Activated naive CD4-positive, alpha-beta T cell treated with anti-CD3 and anti-CD28 coated beads, Interleukin-2, amount 50 U/mL, for 24 hours (primary cell): ENCODE results near the gene FFAR3.
A peak's percentile ranks its signal among the peaks of the same experiment; 100 is the strongest.

Source experiments
- H3K27ac Mint-ChIP-seq: one replicate; pipeline ENCODE4 v1.8.0; 2021; ENCODE audit warnings: mild to moderate bottlenecking, mixed read lengths
- H3K27me3 Mint-ChIP-seq: one replicate; pipeline ENCODE4 v1.8.0; 2021; ENCODE audit warnings: mixed read lengths
- H3K36me3 Mint-ChIP-seq: one replicate; pipeline ENCODE4 v1.8.0; 2021; ENCODE audit warnings: mixed read lengths
- H3K4me1 Mint-ChIP-seq: one replicate; pipeline ENCODE4 v1.8.0; 2021; ENCODE audit warnings: mixed read lengths
- H3K4me3 Mint-ChIP-seq: one replicate; pipeline ENCODE4 v1.8.0; 2021; ENCODE audit warnings: mild to moderate bottlenecking, mixed read lengths
- H3K9me3 Mint-ChIP-seq: one replicate; pipeline ENCODE4 v1.8.0; 2021; ENCODE audit warnings: mixed read lengths

FFAR3 gene

GRCh38 chr19:35321291-35321690 lies 37.0 kb upstream of the FFAR3 start:
- H3K4me3 Mint-ChIP-seq, result no peak overlapping the region
- H3K27me3 Mint-ChIP-seq, result no peaks in the 10 kb centered on the region
- H3K9me3 Mint-ChIP-seq, result no peaks in the 10 kb centered on the region
- H3K27ac Mint-ChIP-seq, result no peak overlapping the region
- H3K36me3 Mint-ChIP-seq, result no peaks in the 10 kb centered on the region
- H3K4me1 Mint-ChIP-seq, result peaks cover 6% of the 10 kb centered on the region

GRCh38 chr19:35322014-35322413 lies 36.2 kb upstream of the FFAR3 start:
- Mint-ChIP-seq H3K36me3 (no peaks in the 10 kb centered on the region), H3K27ac (no peak overlapping the region), H3K9me3 (no peaks in the 10 kb centered on the region), H3K4me3 (no peak overlapping the region), H3K4me1 (peaks cover 6% of the 10 kb centered on the region), H3K27me3 (no peaks in the 10 kb centered on the region)

- no peaks in the 10 kb centered on the region for H3K27me3 Mint-ChIP-seq
- no peaks in the 10 kb centered on the region for H3K36me3 Mint-ChIP-seq
- no peak overlapping the region for H3K27ac Mint-ChIP-seq
- H3K4me1 Mint-ChIP-seq, result peaks cover 3% of the 10 kb centered on the region
- no peak overlapping the region for H3K4me3 Mint-ChIP-seq
- no peaks in the 10 kb centered on the region for H3K9me3 Mint-ChIP-seq
These were observed 30.6 kb upstream of the FFAR3 start for GRCh38 chr19:35327642-35328041.

GRCh38 chr19:35328851-35329285 lies 29.4 kb upstream of the FFAR3 start, which contains the start of gene CD22:
Gene CD22 (plus strand): TSS chr19:35329187. CDS start chr19:35332041, 2,854 bp downstream.
- no peaks in the 10 kb centered on the region for H3K36me3 Mint-ChIP-seq
- no peak within 1 kb of the TSS for H3K27ac Mint-ChIP-seq
- H3K9me3 Mint-ChIP-seq, result no peaks in the 10 kb centered on the region
- H3K4me1 Mint-ChIP-seq, result peaks cover 10% of the 10 kb centered on the region
- no peak within 1 kb of the TSS for H3K4me3 Mint-ChIP-seq
- H3K27me3 Mint-ChIP-seq, result no peaks in the 10 kb centered on the region

- Mint-ChIP-seq H3K27me3 (no peaks in the 10 kb centered on the region), H3K27ac (no peak overlapping the region), H3K36me3 (no peaks in the 10 kb centered on the region), H3K4me3 (no peak overlapping the region), H3K9me3 (no peaks in the 10 kb centered on the region), H3K4me1 (peaks cover 10% of the 10 kb centered on the region)
These were observed 28.9 kb upstream of the FFAR3 start for GRCh38 chr19:35329323-35329722.

GRCh38 chr19:35330475-35330874 lies 27.8 kb upstream of the FFAR3 start:
- Mint-ChIP-seq H3K36me3 (no peaks in the 10 kb centered on the region), H3K4me1 (peaks cover 10% of the 10 kb centered on the region), H3K27me3 (no peaks in the 10 kb centered on the region), H3K27ac (no peak overlapping the region), H3K9me3 (no peaks in the 10 kb centered on the region), H3K4me3 (no peak overlapping the region)

GRCh38 chr19:35331551-35332214 lies 26.6 kb upstream of the FFAR3 start:
- Mint-ChIP-seq H3K4me1 (peaks cover 10% of the 10 kb centered on the region), H3K27ac (no peak overlapping the region), H3K4me3 (no peak overlapping the region), H3K36me3 (no peaks in the 10 kb centered on the region), H3K9me3 (no peaks in the 10 kb centered on the region), H3K27me3 (no peaks in the 10 kb centered on the region)

GRCh38 chr19:35332817-35333216 lies 25.4 kb upstream of the FFAR3 start:
- Mint-ChIP-seq H3K4me3 (peak overlapping the region; percentile 39), H3K36me3 (no peaks in the 10 kb centered on the region), H3K27me3 (no peaks in the 10 kb centered on the region), H3K27ac (no peak overlapping the region), H3K9me3 (no peaks in the 10 kb centered on the region), H3K4me1 (peaks cover 10% of the 10 kb centered on the region)

GRCh38 chr19:35334144-35334753 lies 24.0 kb upstream of the FFAR3 start:
- Mint-ChIP-seq H3K4me1 (peaks cover 10% of the 10 kb centered on the region), H3K36me3 (no peaks in the 10 kb centered on the region), H3K9me3 (no peaks in the 10 kb centered on the region), H3K27ac (no peak overlapping the region), H3K27me3 (no peaks in the 10 kb centered on the region), H3K4me3 (no peak overlapping the region)

- H3K27ac Mint-ChIP-seq, result no peak overlapping the region
- no peaks in the 10 kb centered on the region for H3K36me3 Mint-ChIP-seq
- peaks cover 10% of the 10 kb centered on the region for H3K4me1 Mint-ChIP-seq
- no peak overlapping the region for H3K4me3 Mint-ChIP-seq
- H3K9me3 Mint-ChIP-seq, result no peaks in the 10 kb centered on the region
- no peaks in the 10 kb centered on the region for H3K27me3 Mint-ChIP-seq
These were observed 21.9 kb upstream of the FFAR3 start for GRCh38 chr19:35336166-35336955.

GRCh38 chr19:35337097-35337983 lies 20.9 kb upstream of the FFAR3 start:
- H3K27ac Mint-ChIP-seq, result peak overlapping the region; percentile 71
- H3K27me3 Mint-ChIP-seq, result no peaks in the 10 kb centered on the region
- H3K4me3 Mint-ChIP-seq, result no peak overlapping the region
- H3K4me1 Mint-ChIP-seq, result peaks cover 10% of the 10 kb centered on the region
- no peaks in the 10 kb centered on the region for H3K36me3 Mint-ChIP-seq
- no peaks in the 10 kb centered on the region for H3K9me3 Mint-ChIP-seq

- Mint-ChIP-seq H3K27ac (no peak overlapping the region), H3K4me3 (no peak overlapping the region), H3K36me3 (no peaks in the 10 kb centered on the region), H3K9me3 (no peaks in the 10 kb centered on the region), H3K27me3 (no peaks in the 10 kb centered on the region), H3K4me1 (peaks cover 4% of the 10 kb centered on the region)
These were observed 20.3 kb upstream of the FFAR3 start for GRCh38 chr19:35337984-35338296.

GRCh38 chr19:35340431-35340830 lies 17.8 kb upstream of the FFAR3 start:
- no peaks in the 10 kb centered on the region for H3K4me1 Mint-ChIP-seq
- H3K4me3 Mint-ChIP-seq, result no peak overlapping the region
- H3K9me3 Mint-ChIP-seq, result no peaks in the 10 kb centered on the region
- no peaks in the 10 kb centered on the region for H3K27me3 Mint-ChIP-seq
- H3K27ac Mint-ChIP-seq, result no peak overlapping the region
- H3K36me3 Mint-ChIP-seq, result no peaks in the 10 kb centered on the region

GRCh38 chr19:35341006-35341405 lies 17.3 kb upstream of the FFAR3 start:
- Mint-ChIP-seq H3K27ac (no peak overlapping the region), H3K4me1 (peaks cover 5% of the 10 kb centered on the region), H3K4me3 (no peak overlapping the region), H3K36me3 (no peaks in the 10 kb centered on the region), H3K27me3 (no peaks in the 10 kb centered on the region), H3K9me3 (no peaks in the 10 kb centered on the region)

- no peaks in the 10 kb centered on the region for H3K9me3 Mint-ChIP-seq
- peaks cover 12% of the 10 kb centered on the region for H3K4me1 Mint-ChIP-seq
- no peak overlapping the region for H3K4me3 Mint-ChIP-seq
- H3K36me3 Mint-ChIP-seq, result no peaks in the 10 kb centered on the region
- no peaks in the 10 kb centered on the region for H3K27me3 Mint-ChIP-seq
- no peak overlapping the region for H3K27ac Mint-ChIP-seq
These were observed 16.6 kb upstream of the FFAR3 start for GRCh38 chr19:35341565-35342225.
